ENCODE data around the gene POU2AF1.
A peak's percentile ranks its signal among the peaks of the same experiment; 100 is the strongest.
"Not testable (repeated sequence)": the region's sequence is repeated elsewhere in the genome, so short reads cannot be mapped to it uniquely, and the experiment has no call there.

POU2AF1 gene

DNA sequence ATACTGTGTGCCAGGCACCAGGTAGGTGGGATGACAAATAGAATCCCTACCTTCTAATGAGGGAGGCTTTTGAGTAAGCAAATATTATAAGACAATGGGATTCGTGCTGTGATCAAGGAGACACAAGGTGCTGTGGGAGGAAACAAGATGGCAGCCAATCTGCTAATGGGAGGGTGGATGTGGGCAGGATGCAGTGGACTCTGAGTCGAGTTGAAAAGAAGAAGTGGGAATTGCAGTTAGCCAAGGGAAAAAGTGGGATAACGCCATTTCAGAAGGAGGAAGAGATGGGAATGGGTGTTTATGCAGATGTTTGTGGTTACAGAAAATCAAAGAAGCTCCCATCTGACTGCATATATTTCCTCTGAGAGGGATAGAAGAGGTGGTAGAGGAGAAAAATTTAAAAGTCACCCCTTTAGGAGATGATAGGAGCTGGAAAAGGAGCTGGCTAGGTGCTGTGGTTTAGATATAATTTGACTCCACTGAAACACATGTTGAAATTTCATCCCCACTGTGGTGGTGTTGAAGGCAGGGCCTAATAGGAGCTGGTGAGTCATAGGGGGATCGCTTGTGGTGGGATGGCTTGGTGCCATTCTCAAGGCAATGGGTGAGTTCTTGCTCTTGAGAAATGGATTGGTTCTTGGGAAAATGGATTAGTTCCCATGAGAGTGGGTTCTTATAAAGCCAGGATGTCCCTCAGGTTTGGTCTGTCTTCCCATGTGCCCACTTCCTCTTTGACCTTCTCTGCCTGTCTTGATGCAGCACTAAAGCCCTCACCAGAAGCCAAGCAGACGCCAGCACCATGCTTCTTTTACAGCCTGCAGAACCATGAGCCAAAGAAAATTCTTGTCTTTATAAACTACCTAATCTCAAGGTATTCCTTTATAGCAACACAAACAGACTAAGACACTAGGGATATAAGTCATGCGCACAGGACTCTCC lies 30.0 kb upstream of the POU2AF1 start:
- DNase-seq = no peak

- no peak for DNase-seq
These were observed 28.6 kb upstream of the POU2AF1 start for GRCh38 chr11:111407652-111408051.

DNA sequence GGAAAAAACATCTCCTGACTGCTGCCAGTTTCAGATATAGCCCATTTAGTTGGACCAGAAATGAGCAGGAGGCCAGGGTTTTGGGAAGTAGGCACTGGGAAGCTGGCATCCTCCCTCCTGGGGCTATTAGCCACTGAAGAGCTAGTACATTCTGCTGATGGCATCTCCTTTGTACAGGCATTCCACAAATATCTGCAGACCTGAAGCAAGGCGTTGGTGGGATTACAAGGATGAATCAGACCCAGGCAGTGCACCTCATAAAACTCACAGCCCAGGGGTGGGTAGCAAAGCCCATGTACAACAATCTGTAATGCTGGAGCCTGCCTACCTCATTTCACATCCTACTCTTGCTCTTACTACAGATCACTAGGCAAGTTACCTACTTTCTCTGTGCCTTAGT lies 27.5 kb upstream of the POU2AF1 start:
- no peak for DNase-seq

GRCh38 chr11:111406091-111406490 lies 27.0 kb upstream of the POU2AF1 start:
- DNase-seq = no peak

DNA sequence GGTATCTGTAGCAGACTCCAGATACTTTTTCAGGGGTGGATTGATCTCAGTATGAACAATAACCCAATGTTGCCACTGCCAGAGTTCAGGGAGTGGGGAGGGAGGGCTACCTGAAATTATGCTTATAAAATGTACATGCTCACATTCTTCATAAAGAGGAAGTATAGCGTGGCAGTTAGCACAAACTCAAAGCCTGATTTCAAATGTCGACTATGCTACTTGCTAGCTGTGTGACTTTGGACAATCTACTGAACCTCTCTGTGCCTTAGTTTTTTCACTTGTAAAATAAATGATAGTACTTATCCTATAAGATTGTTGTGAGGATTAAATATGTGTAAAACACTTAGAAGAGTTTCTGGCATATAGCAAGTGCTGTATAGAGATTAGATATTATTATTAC lies 26.5 kb upstream of the POU2AF1 start:
- no peak for DNase-seq

DNA sequence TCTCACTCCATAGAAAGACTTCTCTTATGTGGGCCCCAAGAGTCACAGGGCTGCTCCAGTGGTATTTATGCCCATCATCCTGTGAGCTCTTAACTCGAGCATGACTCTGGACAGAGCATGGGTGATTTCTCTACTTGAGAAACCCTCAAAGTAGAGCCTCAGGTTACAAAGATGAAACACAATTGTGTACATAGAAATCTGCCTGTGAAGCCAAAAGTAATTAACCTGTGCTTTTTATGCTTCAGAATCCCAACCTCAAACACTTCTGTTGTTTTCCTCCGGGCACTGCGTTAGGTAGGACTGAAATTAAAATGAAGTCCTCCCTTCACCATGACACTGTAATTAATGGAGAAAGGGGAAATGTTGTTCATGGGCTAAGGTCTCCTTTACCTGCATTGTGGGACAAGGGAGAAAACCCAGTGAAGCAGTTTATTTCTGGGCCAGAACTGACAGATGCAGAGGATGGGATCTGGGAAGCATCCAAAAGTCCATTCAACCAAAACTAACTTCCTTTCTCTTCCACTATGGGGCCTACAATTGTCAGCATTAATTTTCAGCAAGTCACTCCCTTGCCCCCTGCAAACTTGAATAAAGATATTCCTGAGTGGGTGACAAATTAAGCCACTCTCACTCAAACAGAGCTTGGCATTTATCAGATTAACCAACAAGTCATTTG lies 24.1 kb upstream of the POU2AF1 start:
- peak; percentile 14 for DNase-seq

DNA sequence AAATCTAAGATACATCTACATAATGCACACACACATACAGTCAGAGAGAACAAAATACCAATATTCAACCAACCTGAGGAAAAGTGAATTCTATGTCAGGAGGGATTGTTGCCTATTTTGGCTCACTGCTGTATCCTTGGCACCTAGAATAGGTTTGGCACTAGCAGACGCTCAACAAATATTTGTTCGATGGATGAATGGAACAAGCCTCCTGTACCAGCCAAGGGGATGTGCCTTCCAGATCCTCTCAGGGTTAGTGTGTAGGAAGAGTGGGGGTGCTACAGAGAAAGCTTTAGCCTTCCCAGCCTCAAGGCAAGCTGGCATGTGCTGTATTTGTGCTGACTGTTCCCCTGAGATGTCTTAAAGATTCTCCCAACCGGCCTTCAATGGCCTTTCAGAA lies 23.3 kb upstream of the POU2AF1 start:
- DNase-seq = peak; percentile 67

- DNase-seq = not testable (repeated sequence)
These were observed 22.9 kb upstream of the POU2AF1 start for GRCh38 chr11:111401957-111402356.

- no peak for DNase-seq
These were observed 21.5 kb upstream of the POU2AF1 start for GRCh38 chr11:111400595-111400994.

DNA sequence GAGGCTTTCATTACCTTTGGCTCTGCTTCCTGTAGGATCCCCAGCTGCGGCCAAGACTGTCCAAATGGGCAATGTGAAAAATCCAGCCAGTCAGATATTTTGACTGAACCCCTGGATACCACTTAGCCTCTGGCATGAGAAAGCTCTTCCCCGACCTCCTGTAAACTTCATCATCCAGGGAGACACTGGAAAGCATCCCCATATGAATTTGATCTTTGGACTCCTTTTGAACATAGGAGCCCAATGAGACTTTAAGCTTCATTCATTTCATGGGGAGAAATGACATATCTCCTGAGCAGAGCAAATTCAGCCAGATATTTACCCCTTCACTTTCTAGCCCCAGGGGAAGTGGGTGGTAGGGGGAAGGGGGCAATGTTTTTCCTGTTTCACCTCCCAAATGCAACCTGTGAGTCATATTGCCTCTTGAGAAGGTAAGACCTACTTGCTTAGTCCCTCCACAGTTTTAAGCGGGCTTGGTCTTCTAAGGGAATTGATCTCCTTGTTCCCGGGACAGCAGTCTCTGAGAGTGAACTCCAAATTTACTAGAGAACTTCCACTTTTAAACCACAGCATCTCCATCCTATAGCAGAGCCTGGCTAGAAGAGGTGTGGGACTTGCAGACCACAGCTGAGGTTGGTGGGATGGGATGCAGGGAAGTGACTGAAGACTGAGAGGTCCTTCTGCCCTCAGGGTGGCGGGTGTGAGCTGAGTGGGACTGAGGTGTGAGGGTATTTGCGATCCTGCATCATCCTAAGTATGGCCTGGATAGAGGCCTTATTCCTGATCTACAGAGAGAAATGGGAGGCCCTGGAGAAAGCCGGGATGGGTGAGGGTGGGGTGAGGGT lies 20.3 kb upstream of the POU2AF1 start:
- no peak for DNase-seq

GRCh38 chr11:111397034-111397433 lies 18.0 kb upstream of the POU2AF1 start:
- no peak for DNase-seq

DNA sequence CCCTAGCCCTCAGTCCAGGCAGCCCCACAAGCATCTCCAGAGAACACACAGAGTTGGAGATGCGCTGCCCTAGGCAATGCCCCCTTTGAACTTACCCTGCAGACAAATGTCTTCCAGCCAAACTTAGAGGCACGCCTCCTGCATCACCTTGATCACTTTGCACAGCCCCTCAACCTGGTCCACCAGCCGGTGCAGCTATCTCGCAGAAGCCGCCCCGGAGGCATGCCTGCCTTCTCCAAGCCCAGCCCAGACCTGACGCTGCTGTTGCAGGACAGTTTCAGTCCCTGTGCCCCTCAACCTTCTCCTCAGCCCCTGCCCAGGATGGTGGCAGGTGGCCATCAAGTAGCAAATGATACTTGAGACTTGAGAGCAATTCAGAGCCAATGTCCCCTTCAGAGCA lies 16.7 kb upstream of the POU2AF1 start:
- DNase-seq = no peak

DNA sequence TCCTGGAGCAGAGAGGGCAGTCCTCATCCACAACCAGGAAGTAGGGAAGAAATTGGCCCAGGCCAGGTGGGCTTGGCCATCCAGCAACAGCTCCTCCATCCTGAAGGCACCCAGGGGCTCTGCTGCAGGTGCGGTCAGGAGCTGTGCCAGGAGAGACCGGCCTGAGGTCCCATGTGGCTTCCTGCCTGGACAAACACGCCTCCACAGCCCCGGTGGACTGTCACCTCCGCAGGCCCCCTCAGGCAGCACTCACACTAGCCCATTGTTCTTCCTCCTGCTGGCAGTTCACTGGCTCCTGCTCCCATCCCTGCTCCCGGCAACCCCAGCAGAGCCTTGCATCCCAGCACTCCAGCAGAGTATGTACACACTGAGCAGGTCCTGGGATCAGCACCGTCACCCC lies 16.0 kb upstream of the POU2AF1 start:
- no peak for DNase-seq

GRCh38 chr11:111394147-111394546 lies 15.1 kb upstream of the POU2AF1 start:
- not testable (repeated sequence) for DNase-seq

GRCh38 chr11:111393585-111393984 lies 14.5 kb upstream of the POU2AF1 start:
- DNase-seq = no peak

- DNase-seq = no peak
These were observed 14.0 kb upstream of the POU2AF1 start for GRCh38 chr11:111393096-111393495.

GRCh38 chr11:111392552-111392951 lies 13.5 kb upstream of the POU2AF1 start:
- DNase-seq = no peak

GRCh38 chr11:111391328-111392124 lies 12.5 kb upstream of the POU2AF1 start:
- no peak for DNase-seq

- DNase-seq = no peak
These were observed 9.8 kb upstream of the POU2AF1 start for GRCh38 chr11:111388842-111389241.

DNA sequence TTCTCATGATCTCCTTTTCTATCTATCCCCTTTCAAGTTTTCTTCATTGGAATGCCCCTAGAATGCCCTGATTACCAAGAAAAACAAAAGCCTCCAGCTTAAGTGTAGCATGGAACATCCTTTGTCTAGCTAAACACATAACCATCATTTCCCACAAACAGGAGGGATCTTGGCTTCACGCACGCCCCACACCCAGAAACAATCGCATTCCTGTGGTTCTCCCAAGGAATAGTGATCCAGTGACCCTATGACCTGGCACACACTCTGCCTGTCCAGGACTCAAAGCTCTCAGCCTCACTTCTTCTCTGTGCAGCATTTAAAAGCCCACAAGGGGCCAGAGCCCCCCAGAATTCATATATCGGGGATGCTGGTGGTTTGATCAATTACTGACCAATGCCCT lies 9.3 kb upstream of the POU2AF1 start:
- no peak for DNase-seq

DNA sequence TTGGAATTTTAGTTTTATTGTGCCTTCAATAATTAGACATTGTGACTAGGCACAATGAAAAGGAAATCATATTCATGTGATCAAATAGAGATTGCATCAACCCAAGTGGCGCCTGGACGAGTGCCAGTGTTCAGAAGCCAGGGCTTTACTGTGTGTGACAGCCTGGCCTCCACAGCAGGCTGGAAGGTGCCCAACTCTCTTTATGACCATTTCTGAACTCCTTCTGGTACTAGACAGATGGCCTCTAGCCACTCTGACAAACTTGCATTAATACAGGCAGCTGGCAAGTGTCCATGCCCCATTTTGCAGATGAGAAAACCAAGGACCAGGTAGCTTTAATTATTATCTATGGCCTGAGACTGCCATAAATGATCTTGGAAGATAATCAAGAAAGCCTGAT lies 8.3 kb upstream of the POU2AF1 start:
- DNase-seq = peak; percentile 63

GRCh38 chr11:111386611-111387150 lies 7.6 kb upstream of the POU2AF1 start:
- DNase-seq = no peak
